C4-2B (cell line): ENCODE measurements around the gene KCNH2.

Experiments used
- ZFX ChIP-seq: fragments of 450-650 bp; IDR thresholded peaks from 2 replicates; pipeline ENCODE4 v1.6.1; 2017
- TF ChIP-seq, protein P1 (sequence below): fragments of 450-650 bp; conservative IDR thresholded peaks from 2 replicates; pipeline ENCODE4 v1.5.1; 2017; ENCODE audit warnings: mild to moderate bottlenecking

DNA sequence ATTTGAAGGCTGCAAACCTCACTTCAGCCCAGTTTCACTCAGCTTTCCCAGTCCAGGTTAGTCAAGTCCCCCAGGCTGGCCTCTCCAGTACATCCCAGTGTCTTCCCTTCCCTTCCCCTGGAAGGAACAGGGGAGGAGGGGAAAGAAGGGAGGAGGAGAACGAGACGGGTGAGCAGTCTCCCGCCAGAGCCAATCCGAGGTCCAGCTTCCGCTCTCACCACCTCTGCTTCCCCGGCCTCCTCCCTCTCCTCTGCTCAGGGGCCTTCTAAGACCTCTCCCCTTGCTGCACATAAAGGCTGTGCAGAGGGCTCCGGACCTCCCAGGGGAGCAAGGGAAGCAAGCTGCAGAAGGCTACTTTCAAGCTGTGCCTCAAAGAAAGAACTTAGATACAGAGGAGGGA is 42.1 kb upstream of the KCNH2 start:
- TF ChIP-seq, protein P1, sequence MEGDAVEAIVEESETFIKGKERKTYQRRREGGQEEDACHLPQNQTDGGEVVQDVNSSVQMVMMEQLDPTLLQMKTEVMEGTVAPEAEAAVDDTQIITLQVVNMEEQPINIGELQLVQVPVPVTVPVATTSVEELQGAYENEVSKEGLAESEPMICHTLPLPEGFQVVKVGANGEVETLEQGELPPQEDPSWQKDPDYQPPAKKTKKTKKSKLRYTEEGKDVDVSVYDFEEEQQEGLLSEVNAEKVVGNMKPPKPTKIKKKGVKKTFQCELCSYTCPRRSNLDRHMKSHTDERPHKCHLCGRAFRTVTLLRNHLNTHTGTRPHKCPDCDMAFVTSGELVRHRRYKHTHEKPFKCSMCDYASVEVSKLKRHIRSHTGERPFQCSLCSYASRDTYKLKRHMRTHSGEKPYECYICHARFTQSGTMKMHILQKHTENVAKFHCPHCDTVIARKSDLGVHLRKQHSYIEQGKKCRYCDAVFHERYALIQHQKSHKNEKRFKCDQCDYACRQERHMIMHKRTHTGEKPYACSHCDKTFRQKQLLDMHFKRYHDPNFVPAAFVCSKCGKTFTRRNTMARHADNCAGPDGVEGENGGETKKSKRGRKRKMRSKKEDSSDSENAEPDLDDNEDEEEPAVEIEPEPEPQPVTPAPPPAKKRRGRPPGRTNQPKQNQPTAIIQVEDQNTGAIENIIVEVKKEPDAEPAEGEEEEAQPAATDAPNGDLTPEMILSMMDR = no peak
- no peak for TF ChIP-seq ZFX
